Stimulated activated CD8-positive, alpha-beta memory T cell treated with anti-CD3 and anti-CD28 coated beads, Interleukin-12 subunit alpha, Interleukin-12 subunit beta, amount 100 ng/mL, for 24 hours (primary cell): ENCODE results near the gene SMC3.
A peak's percentile ranks its signal among the peaks of the same experiment; 100 is the strongest.

Experiments
- DNase-seq: peaks from one replicate; pipeline ENCODE4 v3.0.0-alpha.2; 2020; ENCODE audit errors: extremely low read depth

The SMC3 gene

GRCh38 chr10:110544958-110545537 is 22.4 kb upstream of the SMC3 start:
- DNase-seq = no peak

GRCh38 chr10:110546077-110546476 is 21.4 kb upstream of the SMC3 start:
- DNase-seq = no peak

- DNase-seq = no peak
Measured at GRCh38 chr10:110546499-110547110, 20.9 kb upstream of the SMC3 start.

- no peak for DNase-seq
Measured at GRCh38 chr10:110547139-110547761, 20.2 kb upstream of the SMC3 start.

- no peak for DNase-seq
Measured at GRCh38 chr10:110548002-110548401, 19.5 kb upstream of the SMC3 start.

- DNase-seq = no peak
Measured at GRCh38 chr10:110549211-110549610, 18.3 kb upstream of the SMC3 start.

- no peak for DNase-seq
Measured at GRCh38 chr10:110553905-110554304, 13.6 kb upstream of the SMC3 start.

- no peak for DNase-seq
Measured at GRCh38 chr10:110556296-110556695, 11.2 kb upstream of the SMC3 start.

GRCh38 chr10:110556969-110557601 is 10.4 kb upstream of the SMC3 start:
- peak; percentile 15 for DNase-seq

GRCh38 chr10:110558041-110558440 is 9.5 kb upstream of the SMC3 start:
- no peak for DNase-seq

DNA sequence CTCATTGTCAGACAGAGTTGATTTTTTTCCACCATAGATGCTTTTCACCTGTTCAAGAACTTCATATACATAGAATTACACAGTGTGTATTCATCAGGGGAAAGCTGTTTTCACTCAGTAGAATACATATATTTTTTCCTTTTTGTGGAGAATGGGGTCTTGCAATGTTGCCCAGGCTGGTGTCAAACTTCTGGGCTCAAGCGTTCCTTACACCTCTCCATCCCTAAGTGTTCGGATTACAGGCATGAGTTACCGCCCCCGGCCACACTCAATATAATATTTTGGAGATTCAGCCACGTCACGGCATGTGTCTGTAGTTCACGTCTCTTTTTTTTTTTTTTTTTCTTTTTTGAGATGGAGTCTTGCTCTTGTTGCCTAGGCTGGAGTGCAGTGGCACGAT is 7.5 kb upstream of the SMC3 start:
- no peak for DNase-seq

DNA sequence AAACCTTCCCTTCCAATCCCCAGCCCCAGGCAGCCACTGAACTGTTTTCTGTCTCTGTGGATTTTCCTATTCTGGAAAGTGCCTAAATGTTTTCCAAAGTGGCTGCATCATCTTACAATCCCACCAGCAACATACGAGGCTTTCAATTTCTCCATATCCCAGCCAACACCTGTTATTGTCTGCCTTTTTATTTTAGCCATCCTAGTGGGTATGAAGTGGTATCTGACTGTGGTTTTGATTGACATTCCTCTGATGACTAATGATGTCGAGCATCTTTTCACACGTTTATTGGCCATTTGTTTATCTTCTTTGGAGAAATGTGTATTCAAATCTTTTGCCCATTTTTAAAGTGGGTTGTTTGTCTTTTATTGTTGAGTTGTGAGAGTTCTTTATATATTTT is 6.2 kb upstream of the SMC3 start:
- no peak for DNase-seq

GRCh38 chr10:110562348-110562747 is 5.1 kb upstream of the SMC3 start:
- DNase-seq = no peak

- no peak for DNase-seq
Measured at GRCh38 chr10:110563132-110563531, 4.4 kb upstream of the SMC3 start.

DNA sequence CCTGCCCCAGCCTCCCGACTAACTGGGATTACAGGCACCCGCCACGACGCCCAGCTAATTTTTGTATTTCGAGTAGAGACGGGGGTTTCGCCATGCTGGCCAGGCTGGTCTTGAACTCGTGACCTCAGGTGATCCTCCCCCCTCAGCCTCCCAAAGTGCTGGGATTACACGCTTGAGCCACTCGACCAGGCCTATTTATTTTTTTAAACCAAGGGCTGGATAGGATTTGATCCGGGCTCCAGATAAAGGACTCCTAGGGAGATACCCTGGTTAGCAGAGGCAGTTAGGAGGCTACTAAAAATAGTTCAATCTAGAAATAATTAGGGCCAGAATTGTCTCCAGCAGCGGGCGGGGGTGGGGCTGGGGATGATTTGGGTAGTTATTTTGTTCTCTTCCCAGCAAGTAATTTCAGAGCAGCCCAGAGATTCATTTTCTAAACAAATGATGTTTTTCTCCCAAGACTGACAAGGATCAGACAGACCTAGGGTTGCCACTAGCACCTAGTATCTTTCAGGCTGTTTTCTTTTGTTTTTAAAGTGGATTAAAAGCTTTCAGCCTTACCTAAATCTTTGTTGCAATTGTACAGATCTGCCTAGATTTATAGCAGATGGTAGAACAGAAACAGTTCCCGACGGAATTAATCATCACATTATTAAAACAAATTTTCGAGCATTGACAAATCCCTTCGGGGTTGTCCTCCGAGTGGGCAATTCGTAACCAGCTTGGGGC is 859 bp upstream of the SMC3 start:
- DNase-seq = no peak

GRCh38 chr10:110568055-110568735 is 700 bp downstream of the SMC3 start:
- peak; percentile 16 for DNase-seq

DNA sequence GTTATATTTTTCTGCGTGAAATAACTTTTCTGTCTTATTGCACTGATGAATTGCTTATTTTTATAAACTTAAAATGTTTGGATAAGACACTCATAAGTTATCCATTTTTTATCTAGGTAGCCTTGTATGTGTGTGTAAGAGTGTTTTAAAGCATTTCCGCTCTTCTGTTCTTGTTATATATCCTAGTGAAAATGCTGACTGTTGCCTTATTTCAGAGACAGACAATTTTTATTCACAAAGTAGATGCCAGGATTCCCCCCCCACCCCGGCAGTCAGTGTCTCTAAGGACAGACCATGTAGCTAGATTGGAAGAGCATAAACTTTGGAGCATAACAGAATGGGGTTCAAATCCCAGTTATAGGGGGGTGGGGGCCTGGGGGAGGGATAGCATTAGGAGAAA is 1.6 kb downstream of the SMC3 start:
- DNase-seq = no peak

- no peak for DNase-seq
Measured at GRCh38 chr10:110569736-110570135, 2.2 kb downstream of the SMC3 start.

- no peak for DNase-seq
Measured at GRCh38 chr10:110571093-110571743, 3.7 kb downstream of the SMC3 start.

DNA sequence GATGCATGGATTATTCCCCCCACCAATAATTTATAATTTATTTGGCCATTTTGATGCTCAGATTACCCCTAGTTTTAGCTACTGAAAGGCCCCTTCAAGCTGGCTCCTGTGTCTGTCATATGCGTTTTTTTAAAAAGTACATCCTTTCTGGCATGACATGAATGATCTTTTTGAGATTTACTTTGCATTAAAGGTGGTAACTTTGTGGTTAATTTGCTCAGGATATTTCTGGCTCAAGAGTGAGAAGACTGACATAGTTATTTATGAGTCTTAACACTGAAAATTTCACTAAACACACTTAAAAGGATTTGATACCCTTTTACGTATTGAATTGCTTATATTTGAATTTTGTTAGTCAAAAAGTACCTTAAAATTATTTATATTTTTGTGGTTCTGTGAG is 5.4 kb downstream of the SMC3 start:
- DNase-seq = no peak

DNA sequence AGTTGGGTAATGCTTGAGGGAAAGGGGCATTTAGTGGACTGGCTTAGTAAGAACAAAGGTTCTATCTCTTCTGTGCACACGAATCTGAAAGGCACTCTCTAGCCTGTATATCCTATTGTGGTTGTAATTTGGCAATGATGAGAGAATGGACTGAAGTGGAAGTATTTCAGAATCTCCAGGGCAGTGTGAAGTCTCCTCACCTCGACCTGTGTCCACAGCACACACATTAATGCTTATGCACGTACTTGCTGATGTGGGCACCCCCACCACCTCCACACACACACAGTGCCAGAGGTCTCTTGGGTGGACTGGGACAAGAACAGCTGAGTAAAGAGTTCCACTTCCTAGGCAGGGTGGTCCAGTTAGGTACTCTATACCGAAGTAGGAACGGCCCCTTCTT is 6.9 kb downstream of the SMC3 start:
- no peak for DNase-seq
